ENCODE data around the gene IZUMO3. TPM values are rescaled to one million over a fixed set of nuclear protein-coding genes. Genes with fewer than 3 reads are reported as not detected.

The IZUMO3 gene
- polyA plus RNA-seq, 1 donor from 2014 or later = not detected

DNA sequence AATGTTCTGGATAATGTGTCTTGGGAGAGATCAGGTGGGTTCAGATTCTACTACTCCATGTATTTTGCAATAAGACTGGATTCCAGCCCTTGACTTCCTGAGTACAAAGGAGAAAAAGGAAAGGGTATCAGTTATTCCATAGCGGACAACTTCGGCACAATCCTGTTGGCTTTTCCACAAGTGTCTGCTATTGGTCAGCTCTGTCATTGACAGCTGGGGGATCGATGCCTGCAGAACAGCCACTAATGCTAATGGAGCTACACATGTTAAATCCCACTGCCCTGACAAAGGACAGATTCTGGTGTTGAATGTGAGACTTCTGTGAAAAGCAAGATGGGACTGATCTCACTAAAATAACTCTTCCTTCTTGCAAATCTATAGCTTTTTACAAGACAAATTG, 41.2 kb downstream of the IZUMO3 start:
- H3K4me2 ChIP-seq (ENCODE audit: low read length) = no peak overlapping the region
- no peaks in the 10 kb centered on the region for H3K9me2 ChIP-seq (ENCODE audit: insufficient read depth, low read length)
- no peaks in the 10 kb centered on the region for H4K20me1 ChIP-seq (ENCODE audit: insufficient read depth)
- H3K36me3 ChIP-seq (ENCODE audit: insufficient read depth, low read length) = no peaks in the 10 kb centered on the region
- TF ChIP-seq EZH2 (IDR thresholded peaks at IDR 0.05; ENCODE audit: borderline replicate concordance, insufficient read depth, low read length, poor library complexity, severe bottlenecking) (no peak), SMC3 (conservative IDR thresholded peaks at IDR 0.05; ENCODE audit: poor library complexity) (no peak), TAF1 (IDR thresholded peaks at IDR 0.05; ENCODE audit: low read depth) (no peak)
- TF ChIP-seq, protein P1, sequence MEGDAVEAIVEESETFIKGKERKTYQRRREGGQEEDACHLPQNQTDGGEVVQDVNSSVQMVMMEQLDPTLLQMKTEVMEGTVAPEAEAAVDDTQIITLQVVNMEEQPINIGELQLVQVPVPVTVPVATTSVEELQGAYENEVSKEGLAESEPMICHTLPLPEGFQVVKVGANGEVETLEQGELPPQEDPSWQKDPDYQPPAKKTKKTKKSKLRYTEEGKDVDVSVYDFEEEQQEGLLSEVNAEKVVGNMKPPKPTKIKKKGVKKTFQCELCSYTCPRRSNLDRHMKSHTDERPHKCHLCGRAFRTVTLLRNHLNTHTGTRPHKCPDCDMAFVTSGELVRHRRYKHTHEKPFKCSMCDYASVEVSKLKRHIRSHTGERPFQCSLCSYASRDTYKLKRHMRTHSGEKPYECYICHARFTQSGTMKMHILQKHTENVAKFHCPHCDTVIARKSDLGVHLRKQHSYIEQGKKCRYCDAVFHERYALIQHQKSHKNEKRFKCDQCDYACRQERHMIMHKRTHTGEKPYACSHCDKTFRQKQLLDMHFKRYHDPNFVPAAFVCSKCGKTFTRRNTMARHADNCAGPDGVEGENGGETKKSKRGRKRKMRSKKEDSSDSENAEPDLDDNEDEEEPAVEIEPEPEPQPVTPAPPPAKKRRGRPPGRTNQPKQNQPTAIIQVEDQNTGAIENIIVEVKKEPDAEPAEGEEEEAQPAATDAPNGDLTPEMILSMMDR (IDR thresholded peaks at IDR 0.05; ENCODE audit: poor library complexity, severe bottlenecking) = no peak
- H3K9me3 ChIP-seq (ENCODE audit: low read length) = no peaks in the 10 kb centered on the region
- no peaks in the 10 kb centered on the region for H3F3A ChIP-seq (ENCODE audit: insufficient read depth, low read length, poor library complexity, severe bottlenecking)
- no peak overlapping the region for H3K9ac ChIP-seq (ENCODE audit: low read length)
- no peak overlapping the region for H2AFZ ChIP-seq (ENCODE audit: low read depth, low read length)
- H3K27me3 ChIP-seq (ENCODE audit: insufficient read depth, low read depth, low read length) = no peaks in the 10 kb centered on the region
- H3K4me3 ChIP-seq (ENCODE audit: low read length) = no peak overlapping the region
- no peak overlapping the region for H3K27ac ChIP-seq (ENCODE audit: low read length)
- no peaks in the 10 kb centered on the region for H3K79me2 ChIP-seq (replicated peaks; ENCODE audit: insufficient read depth, low read length)

DNA sequence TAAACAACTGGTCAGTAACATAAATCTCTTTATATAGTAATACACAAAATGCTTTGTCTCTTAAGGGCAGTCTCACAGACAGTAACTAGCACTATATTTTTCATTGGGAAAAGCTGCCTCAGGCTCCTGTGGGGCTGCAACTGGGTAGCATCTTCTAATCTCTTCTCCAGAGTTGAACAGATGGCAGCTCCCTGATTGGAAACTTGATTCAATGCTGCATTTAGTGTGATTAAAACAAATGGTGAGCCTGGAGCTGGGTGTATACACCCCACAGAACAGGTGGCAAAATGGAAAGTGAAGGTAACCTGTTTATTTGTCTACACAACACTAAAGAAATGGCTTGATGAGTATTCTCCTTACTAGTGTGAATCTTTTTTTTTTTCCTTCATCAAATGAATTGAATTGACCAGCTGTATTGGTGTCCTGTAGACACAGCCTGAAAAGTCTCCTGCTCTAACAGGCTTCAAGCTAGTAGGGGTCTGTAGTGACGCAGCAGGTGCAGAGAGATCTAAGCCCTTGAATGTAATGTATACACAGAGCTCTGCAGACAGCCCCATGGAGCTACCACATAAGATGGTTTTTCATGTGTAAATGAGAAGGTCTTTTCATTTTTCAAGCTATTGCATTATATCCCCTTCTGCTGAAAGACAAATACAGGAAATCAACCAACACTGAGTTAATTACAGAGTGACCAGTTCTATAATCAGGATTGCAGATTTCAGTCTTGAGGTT, 43.3 kb downstream of the IZUMO3 start:
- Histone ChIP-seq H3K4me3 (ENCODE audit: low read length) (no peak overlapping the region), H3K9me3 (ENCODE audit: low read length) (no peaks in the 10 kb centered on the region), H3K9ac (ENCODE audit: low read length) (no peak overlapping the region), H3F3A (ENCODE audit: insufficient read depth, low read length, poor library complexity, severe bottlenecking) (no peaks in the 10 kb centered on the region), H3K27me3 (ENCODE audit: insufficient read depth, low read depth, low read length) (no peaks in the 10 kb centered on the region), H3K27ac (ENCODE audit: low read length) (no peak overlapping the region), H3K79me2 (replicated peaks; ENCODE audit: insufficient read depth, low read length) (no peaks in the 10 kb centered on the region), H2AFZ (ENCODE audit: low read depth, low read length) (no peak overlapping the region), H4K20me1 (ENCODE audit: insufficient read depth) (no peaks in the 10 kb centered on the region), H3K9me2 (ENCODE audit: insufficient read depth, low read length) (no peaks in the 10 kb centered on the region), H3K36me3 (ENCODE audit: insufficient read depth, low read length) (no peaks in the 10 kb centered on the region), H3K4me2 (ENCODE audit: low read length) (no peak overlapping the region)
- TF ChIP-seq EP300 (conservative IDR thresholded peaks at IDR 0.05; ENCODE audit: poor library complexity, severe bottlenecking) = no peak
- no peak for TF ChIP-seq MXI1 (conservative IDR thresholded peaks at IDR 0.05; ENCODE audit: poor library complexity, severe bottlenecking)
- TF ChIP-seq EZH2 (IDR thresholded peaks at IDR 0.05; ENCODE audit: borderline replicate concordance, insufficient read depth, low read length, poor library complexity, severe bottlenecking) = no peak
- no peak for TF ChIP-seq REST (IDR thresholded peaks at IDR 0.05; ENCODE audit: borderline replicate concordance)
- TF ChIP-seq, protein P1 (IDR thresholded peaks at IDR 0.05; ENCODE audit: poor library complexity, severe bottlenecking) = no peak
- no peak for TF ChIP-seq RAD21 (conservative IDR thresholded peaks at IDR 0.05)
- no peak for TF ChIP-seq TAF1 (IDR thresholded peaks at IDR 0.05; ENCODE audit: low read depth)
- no peak for TF ChIP-seq SMC3 (conservative IDR thresholded peaks at IDR 0.05; ENCODE audit: poor library complexity)
- TF ChIP-seq POLR2AphosphoS5 (IDR thresholded peaks at IDR 0.05) = no peak
